DND-41 (cell line): ENCODE data around the gene TOR2A.
A peak's percentile ranks its signal among the peaks of the same experiment; 100 is the strongest.

ENCODE experiments used
- ATAC-seq: fragments of 200-7000 bp; cut with Tn5 transposase; 3 replicates; pipeline ENCODE4 v1.9.1; 2021; ENCODE audit warnings: low read depth; ENCODE audit not compliant: insufficient read depth
- DNase-seq: peaks from one replicate; pipeline ENCODE4 v3.0.0-alpha.2; 2020
- H2AFZ ChIP-seq: 2 replicates; pipeline ENCODE4 v1.6.0; 2012; ENCODE audit warnings: low read depth, low read length
- H3K27ac ChIP-seq: 2 replicates; pipeline ENCODE4 v1.5.1; 2012; ENCODE audit warnings: low read length, inconsistent platforms
- H3K27me3 ChIP-seq: fragments of 200-600 bp; sonication (generic); 2 replicates; pipeline ENCODE4 v1.6.0; 2012; ENCODE audit warnings: low read length, mild to moderate bottlenecking, inconsistent platforms; ENCODE audit not compliant: insufficient read depth, poor library complexity
- H3K36me3 ChIP-seq: 2 replicates; pipeline ENCODE4 v1.5.1; 2012; ENCODE audit warnings: low read length, inconsistent platforms; ENCODE audit not compliant: insufficient read depth
- H3K4me1 ChIP-seq: 2 replicates; pipeline ENCODE4 v1.5.1; 2012; ENCODE audit warnings: mild to moderate bottlenecking, low read length; ENCODE audit not compliant: insufficient read depth
- H3K4me2 ChIP-seq: 2 replicates; pipeline ENCODE4 v1.6.0; 2012; ENCODE audit warnings: mild to moderate bottlenecking, moderate library complexity, low read length, inconsistent platforms; ENCODE audit not compliant: insufficient read depth
- H3K4me3 ChIP-seq, 2 experiments: fragments of 200-600 bp in 1 of 2; shearing (Covaris generic) in 1 of 2; 2 replicates each; pipeline ENCODE4 v1.5.1; 2012 to 2016; ENCODE audit warnings: inconsistent platforms in 2 of 2, low read length in 2 of 2, mild to moderate bottlenecking in 2 of 2, low read depth in 1 of 2, moderate library complexity in 1 of 2
- H3K79me2 ChIP-seq: 2 replicates; pipeline ENCODE4 v1.6.0; 2012; ENCODE audit warnings: low read length, inconsistent platforms; ENCODE audit not compliant: insufficient read depth
- H3K9ac ChIP-seq: 2 replicates; pipeline ENCODE4 v1.6.0; 2012; ENCODE audit warnings: low read depth, mild to moderate bottlenecking, inconsistent platforms, low read length, moderate library complexity
- H3K9me3 ChIP-seq: 2 replicates; pipeline ENCODE4 v1.5.1; 2012; ENCODE audit warnings: low read length, moderate library complexity, mild to moderate bottlenecking, inconsistent platforms; ENCODE audit not compliant: insufficient read depth, severe bottlenecking
- H4K20me1 ChIP-seq: 2 replicates; pipeline ENCODE4 v1.6.0; 2012; ENCODE audit warnings: low read length; ENCODE audit not compliant: insufficient read depth
- CTCF ChIP-seq: IDR thresholded peaks from 2 replicates; pipeline ENCODE4 v1.5.1; 2012; ENCODE audit warnings: borderline replicate concordance, low read length, moderate library complexity, mild to moderate bottlenecking; ENCODE audit not compliant: poor library complexity, severe bottlenecking; ENCODE audit errors: extremely low read depth
- EZH2 ChIP-seq: IDR thresholded peaks from 3 replicates; pipeline ENCODE4 v1.6.1; 2012; ENCODE audit warnings: borderline replicate concordance, low read depth, mild to moderate bottlenecking, moderate library complexity, low read length, inconsistent platforms; ENCODE audit not compliant: severe bottlenecking

Gene TOR2A

GRCh38 chr9:127735530-127736185, 564 bp upstream of the TOR2A start:
- Histone ChIP-seq H3K9ac (peak overlapping the region; percentile 3; the same call in 1 of the 2 replicates), H3K36me3 (peaks cover 12% of the 10 kb centered on the region; the same call in 1 of the 2 replicates), H3K27me3 (no peaks in the 10 kb centered on the region), H3K4me3 (peak overlapping the region in 1 of 2 experiments; percentile 59; a peak in 1 of 4 replicates), H2AFZ (no peak overlapping the region), H3K9me3 (no peaks in the 10 kb centered on the region), H4K20me1 (no peaks in the 10 kb centered on the region), H3K27ac (no peak overlapping the region), H3K4me2 (peak overlapping the region; percentile 79), H3K4me1 (peaks cover 21% of the 10 kb centered on the region), H3K79me2 (0 out of 2 replicates have a peak, but pooled peaks cover 2% of the 10 kb centered on the region)
- DNase-seq (no peak), ATAC-seq (no peak)
- no peak for TF ChIP-seq CTCF
- no peak for TF ChIP-seq EZH2

DNA sequence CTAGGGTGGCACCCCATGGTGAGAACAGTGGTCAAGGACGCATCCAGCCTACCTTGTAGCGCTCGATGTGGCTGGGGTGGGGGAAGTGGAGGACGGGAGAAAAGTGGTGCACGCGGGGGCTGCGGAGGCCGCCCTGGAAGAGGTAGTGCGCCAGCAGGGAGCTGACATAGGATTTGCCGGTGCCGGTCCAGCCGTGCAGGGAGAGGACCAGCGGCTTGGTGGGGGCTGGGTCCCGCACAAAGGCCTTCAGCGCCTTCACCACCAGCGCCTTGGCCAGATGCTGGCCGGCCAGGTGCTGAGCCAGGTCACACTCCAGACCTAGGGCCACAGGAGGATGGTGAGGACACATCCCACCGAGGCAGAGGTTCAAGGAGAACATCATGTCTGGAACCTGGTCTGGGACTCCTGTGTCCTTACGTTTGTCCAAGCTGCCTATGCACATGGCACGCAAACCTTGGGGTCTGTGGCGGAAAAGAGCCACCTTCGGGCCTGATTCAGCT, 797 bp downstream of the TOR2A start:
- Histone ChIP-seq H3K36me3 (peaks cover 12% of the 10 kb centered on the region; the same call in 1 of the 2 replicates), H3K27me3 (no peaks in the 10 kb centered on the region), H3K9me3 (no peaks in the 10 kb centered on the region), H3K4me2 (peak overlapping the region; percentile 79), H3K9ac (peak overlapping the region; percentile 85), H3K79me2 (0 out of 2 replicates have a peak, but pooled peaks cover 2% of the 10 kb centered on the region), H4K20me1 (0 out of 2 replicates have a peak, but pooled peaks cover 4% of the 10 kb centered on the region), H3K4me3 (peak overlapping the region in 1 of 2 experiments; percentile 59; a peak in 3 of 4 replicates), H3K27ac (peak overlapping the region; percentile 91), H2AFZ (peak overlapping the region; percentile 64; the same call in 1 of the 2 replicates), H3K4me1 (peaks cover 21% of the 10 kb centered on the region)
- DNase-seq = no peak
- no peak for TF ChIP-seq CTCF
- no peak for TF ChIP-seq EZH2
- ATAC-seq = no peak

GRCh38 chr9:127733614-127734013, 1.5 kb downstream of the TOR2A start:
- ATAC-seq (no peak), DNase-seq (no peak)
- Histone ChIP-seq H3K9ac (peak overlapping the region; percentile 85; the same call in 1 of the 2 replicates), H3K79me2 (0 out of 2 replicates have a peak, but pooled peaks cover 2% of the 10 kb centered on the region), H3K27ac (no peak overlapping the region), H4K20me1 (0 out of 2 replicates have a peak, but pooled peaks cover 4% of the 10 kb centered on the region), H3K27me3 (no peaks in the 10 kb centered on the region), H2AFZ (no peak overlapping the region), H3K36me3 (peaks cover 12% of the 10 kb centered on the region; the same call in 1 of the 2 replicates), H3K4me1 (peaks cover 21% of the 10 kb centered on the region), H3K9me3 (no peaks in the 10 kb centered on the region), H3K4me2 (peak overlapping the region; percentile 79; the same call in 1 of the 2 replicates), H3K4me3 (no peak overlapping the region)
- no peak for TF ChIP-seq CTCF
- no peak for TF ChIP-seq EZH2
